GM19193 (cell line): ENCODE results near the gene LRMDA.

Experiments used
- POLR2A ChIP-seq: IDR thresholded peaks from 4 replicates; pipeline ENCODE4 v1.6.1; 2011; ENCODE audit not compliant: insufficient read depth, insufficient read length; ENCODE audit errors: extremely low read depth

Gene LRMDA

GRCh38 chr10:76218035-76218434, 786.6 kb downstream of the LRMDA start:
- TF ChIP-seq POLR2A, result no peak

GRCh38 chr10:76229341-76229740, 797.9 kb downstream of the LRMDA start:
- no peak for TF ChIP-seq POLR2A

GRCh38 chr10:76230921-76231285, 799.5 kb downstream of the LRMDA start:
- no peak for TF ChIP-seq POLR2A

- no peak for TF ChIP-seq POLR2A
Observed at GRCh38 chr10:76231286-76231934, 800.0 kb downstream of the LRMDA start.

- TF ChIP-seq POLR2A, result no peak
Observed at GRCh38 chr10:76234499-76235226, 803.2 kb downstream of the LRMDA start.

- no peak for TF ChIP-seq POLR2A
Observed at GRCh38 chr10:76236356-76236755, 804.9 kb downstream of the LRMDA start.

- no peak for TF ChIP-seq POLR2A
Observed at GRCh38 chr10:76242956-76243355, 811.5 kb downstream of the LRMDA start.

- no peak for TF ChIP-seq POLR2A
Observed at GRCh38 chr10:76244061-76244686, 812.8 kb downstream of the LRMDA start.

- no peak for TF ChIP-seq POLR2A
Observed at GRCh38 chr10:76245951-76246495, 814.6 kb downstream of the LRMDA start.

GRCh38 chr10:76248649-76249200, 817.3 kb downstream of the LRMDA start:
- TF ChIP-seq POLR2A, result no peak

GRCh38 chr10:76251841-76252671, 820.6 kb downstream of the LRMDA start:
- TF ChIP-seq POLR2A, result no peak

- TF ChIP-seq POLR2A, result no peak
Observed at GRCh38 chr10:76252733-76253132, 821.3 kb downstream of the LRMDA start.

GRCh38 chr10:76255241-76255640, 823.8 kb downstream of the LRMDA start:
- TF ChIP-seq POLR2A, result no peak

- TF ChIP-seq POLR2A, result no peak
Observed at GRCh38 chr10:76257816-76258215, 826.4 kb downstream of the LRMDA start.
